NCI-H1930 (cell line): ENCODE results near the gene LSM5.
A peak's percentile ranks its signal among the peaks of the same experiment; 100 is the strongest.
"Not testable (repeated sequence)": the region's sequence is repeated elsewhere in the genome, so short reads cannot be mapped to it uniquely, and the experiment has no call there.

Source experiments
- DNase-seq, 2 experiments: peaks; one replicate each; lab custom pipeline; 2025; lab: John Stamatoyannopoulos, UW

The LSM5 gene

GRCh38 chr7:32502728-32503127 is 12.5 kb upstream of the LSM5 start:
- no peak for DNase-seq

- DNase-seq: no peak
Measured at GRCh38 chr7:32501522-32501921, 11.3 kb upstream of the LSM5 start.

DNA sequence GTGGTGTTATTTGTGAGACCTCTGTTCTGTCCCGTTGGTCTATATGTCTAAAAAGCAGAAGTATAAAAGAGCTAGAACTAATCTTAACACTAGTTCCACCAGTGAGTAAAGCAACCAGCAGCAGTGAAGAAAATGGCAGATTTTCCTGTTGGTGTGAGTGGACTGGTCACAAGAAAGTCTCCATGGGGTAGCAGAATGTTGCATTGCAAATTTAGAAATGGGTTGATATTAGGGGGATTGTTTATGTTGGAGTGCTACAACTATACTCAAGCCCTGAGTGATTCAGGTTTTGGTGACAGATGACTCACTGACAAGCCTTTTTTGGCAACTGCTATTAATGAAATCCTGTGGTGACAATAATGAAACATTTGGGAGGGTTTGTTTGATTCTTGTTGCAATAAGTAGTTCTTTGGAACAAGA is 10.8 kb upstream of the LSM5 start:
- DNase-seq: no peak

- not testable (repeated sequence) for DNase-seq
Measured at GRCh38 chr7:32500216-32500615, 10.0 kb upstream of the LSM5 start.

DNA sequence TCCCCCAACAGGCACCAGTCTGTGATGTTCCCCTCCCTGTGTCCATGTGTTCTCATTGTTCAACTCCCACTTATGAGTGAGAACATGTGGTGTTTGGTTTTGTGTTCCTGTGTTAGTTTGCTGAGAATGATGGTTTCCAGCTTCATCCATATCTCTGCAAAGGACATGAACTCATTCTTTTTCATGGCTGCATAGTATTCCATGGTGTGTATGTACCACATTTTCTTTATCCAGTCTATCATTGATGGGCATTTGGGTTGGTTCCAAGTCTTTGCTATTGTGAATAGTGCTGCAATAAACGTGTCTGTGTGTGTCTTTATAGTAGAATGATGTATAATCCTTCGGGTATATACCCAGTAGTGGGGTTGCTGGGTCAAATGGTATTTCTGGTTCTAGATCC is 9.6 kb upstream of the LSM5 start:
- not testable (repeated sequence) for DNase-seq

DNA sequence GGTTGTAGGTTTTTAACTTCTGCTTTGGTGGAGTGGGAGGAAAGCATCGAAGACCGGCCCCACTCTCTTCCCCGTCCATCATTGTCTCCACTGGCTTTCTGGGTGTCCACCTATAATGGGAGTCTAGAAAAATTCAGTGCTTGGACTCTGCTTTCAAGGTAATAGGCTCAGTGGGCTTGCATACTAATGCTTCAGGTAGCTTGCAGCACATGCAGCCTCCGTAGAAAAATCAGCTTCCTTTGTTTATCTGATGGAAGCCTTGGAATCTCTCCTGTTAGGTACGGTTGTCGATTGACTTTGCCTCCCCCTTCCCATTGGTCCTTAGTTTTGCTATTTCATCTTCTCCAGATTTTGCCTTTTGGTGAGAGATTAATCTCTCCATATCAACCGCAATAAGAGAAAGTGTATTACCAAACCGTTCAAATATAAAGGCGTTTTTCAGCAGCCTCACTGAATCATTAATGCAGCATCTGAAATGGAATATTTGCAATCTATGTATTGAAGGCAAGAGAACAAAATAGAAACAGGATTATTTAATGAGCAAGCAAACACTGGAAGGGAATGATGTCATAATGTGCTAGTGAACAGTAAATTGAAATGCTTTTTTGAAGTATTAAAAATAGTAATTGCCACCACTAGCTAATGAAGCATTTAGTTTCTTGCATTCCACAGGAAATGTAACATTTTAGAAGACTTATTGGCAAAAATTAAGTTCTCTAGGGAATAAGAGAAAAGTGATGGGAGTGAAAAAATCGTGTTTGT is 6.1 kb upstream of the LSM5 start:
- no peak for DNase-seq

DNA sequence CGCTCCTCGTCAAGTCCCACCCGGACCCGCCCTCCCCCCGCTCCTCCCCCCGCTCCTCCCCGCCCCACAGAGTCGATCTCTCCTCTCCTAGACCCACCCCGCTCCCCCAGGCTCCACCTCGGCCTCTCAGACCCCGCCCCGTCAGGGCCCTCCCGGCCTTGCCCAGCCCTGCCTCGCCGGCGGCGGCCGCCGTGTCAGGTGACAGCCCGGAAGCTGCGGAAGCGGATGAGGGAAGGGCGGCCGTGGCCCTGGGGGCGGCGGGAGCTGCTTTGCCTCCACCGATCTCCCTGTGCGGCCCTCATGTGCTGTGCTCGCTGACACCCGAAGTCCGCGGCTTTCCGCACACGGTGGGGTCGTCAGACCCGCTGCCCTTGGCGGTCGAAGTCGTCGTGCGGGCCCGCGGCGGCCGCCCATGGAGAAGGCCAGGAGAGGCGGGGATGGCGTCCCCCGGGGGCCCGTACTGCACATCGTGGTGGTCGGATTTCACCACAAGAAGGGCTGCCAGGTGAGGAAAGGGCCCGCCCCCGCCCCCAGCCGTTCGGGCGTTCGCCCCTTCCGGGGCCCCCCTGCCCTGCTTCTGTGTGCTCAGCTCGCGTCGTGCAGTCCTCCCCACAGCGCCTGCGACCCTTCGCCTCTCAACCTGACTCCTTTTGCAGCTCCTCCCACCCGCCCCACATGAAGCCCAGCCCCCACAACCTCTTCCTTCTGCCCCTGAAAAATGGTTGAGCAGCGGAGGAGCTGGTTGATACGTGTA is 5.3 kb upstream of the LSM5 start, which contains the start of gene AVL9:
TSS of gene AVL9 (plus strand) at position 192 of the 754 bp plus-strand sequence. CDS start at position 413, 221 bp downstream.
- DNase-seq: peak; percentile 89 to 92

DNA sequence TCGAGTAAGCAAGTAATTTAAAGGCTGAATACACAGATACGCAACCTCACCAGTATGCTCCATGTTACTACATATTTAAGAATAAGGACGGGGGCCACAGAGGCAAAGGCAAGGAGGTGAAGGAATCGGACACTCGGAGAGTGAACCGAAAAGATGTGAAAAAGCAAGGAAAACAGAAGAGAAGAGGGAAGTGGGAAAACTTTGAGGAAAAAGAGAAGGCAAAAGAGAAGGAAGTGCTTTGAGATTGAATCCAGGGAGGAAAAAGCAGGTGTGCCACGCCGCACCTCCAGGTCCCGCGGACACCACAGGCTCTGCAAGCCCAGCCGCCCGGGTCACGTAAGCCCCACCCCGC is 4.7 kb upstream of the LSM5 start:
- DNase-seq: no peak

- DNase-seq: no peak
Measured at GRCh38 chr7:32489788-32490126, 423 bp downstream of the LSM5 start.

- no peak for DNase-seq
Measured at GRCh38 chr7:32481921-32482320, 8.3 kb downstream of the LSM5 start.

DNA sequence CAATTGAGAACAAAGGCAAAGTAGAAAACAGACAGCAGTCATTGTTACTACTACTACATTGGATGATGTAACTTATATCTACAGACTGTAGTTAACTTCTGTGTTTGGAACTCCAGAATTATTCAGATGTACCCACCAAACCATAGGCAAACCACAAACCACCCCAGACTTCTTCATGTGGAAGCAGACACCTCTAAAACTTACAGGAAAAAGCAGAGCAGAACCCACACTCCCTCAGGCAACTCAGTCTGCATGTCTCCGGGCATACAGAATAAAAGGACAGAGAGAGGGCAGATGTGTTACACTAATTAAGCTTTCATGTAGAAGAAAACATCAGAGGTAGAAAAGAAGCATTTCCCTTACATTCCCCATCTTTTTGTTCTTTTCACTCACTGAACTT is 9.0 kb downstream of the LSM5 start:
- no peak for DNase-seq

DNA sequence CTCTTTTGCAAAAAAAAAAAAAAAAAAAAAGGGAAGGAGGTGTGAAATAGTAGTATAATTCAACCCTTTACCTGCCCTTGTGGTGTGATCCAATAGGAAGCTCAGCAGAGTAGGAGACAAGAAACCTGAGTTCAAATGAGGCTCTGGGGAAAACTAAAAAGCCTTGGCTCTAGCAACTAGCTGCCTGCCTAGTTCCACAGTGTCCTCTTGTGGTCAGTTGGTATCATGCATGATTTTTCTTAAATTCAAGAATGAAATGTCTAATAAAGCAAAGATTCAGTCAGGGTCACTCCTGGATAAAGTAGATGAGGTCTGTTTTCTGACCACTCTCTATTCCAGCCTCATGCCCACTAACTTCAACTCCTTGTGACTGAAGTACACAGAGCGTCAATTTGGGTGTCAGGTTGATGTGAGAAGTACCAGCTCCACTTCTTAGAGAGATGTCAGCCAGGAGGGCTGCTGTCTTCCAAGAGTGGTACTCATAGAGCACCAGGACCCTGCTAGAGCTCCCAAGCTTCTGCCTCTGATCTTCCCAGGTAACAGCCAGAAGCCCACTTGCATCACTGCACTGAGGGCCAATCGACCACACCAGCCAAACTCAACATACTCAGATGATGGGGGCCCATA is 10.5 kb downstream of the LSM5 start:
- DNase-seq: peak; percentile 8 to 33

GRCh38 chr7:32477649-32477980 is 12.6 kb downstream of the LSM5 start:
- DNase-seq: no peak

- DNase-seq: no peak
Measured at GRCh38 chr7:32476816-32477648, 13.1 kb downstream of the LSM5 start.

DNA sequence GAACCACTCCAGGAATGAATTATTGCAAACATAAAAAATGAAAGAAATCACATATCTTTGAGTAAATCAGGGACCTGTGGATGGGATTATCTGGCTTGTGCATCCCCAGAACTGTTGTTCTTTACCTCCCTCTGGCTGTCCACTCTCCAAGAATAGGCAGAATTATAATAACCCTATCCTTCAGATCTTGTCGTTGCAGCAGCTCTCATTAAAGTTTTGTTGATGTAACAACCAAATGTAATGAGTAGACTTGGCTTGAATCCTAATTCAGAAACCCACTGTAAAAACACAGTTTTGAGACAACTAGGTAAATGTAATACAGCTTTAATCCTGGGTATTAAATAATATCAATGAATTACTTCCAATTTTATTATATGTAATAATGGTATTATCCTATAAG is 16.2 kb downstream of the LSM5 start:
- DNase-seq: no peak

- no peak for DNase-seq
Measured at GRCh38 chr7:32472015-32472414, 18.2 kb downstream of the LSM5 start.

DNA sequence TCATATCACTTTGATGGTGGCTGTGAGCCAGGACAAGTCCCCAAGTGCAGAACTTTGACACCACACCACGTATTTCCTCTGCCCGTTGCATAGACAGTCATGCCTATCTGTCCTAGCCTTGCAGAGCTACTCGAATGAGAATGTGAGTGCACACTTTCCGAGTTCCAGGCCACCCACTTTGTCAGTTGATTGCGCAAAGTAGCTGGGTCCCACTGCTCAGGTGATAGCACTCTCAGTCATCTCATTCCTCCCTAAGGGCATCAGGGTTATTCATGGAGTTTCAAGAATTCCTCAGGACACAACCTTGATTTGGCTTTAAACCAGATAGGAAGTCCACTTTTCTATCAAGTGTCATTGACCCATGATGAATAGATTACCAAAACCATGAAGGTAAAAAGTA is 19.3 kb downstream of the LSM5 start:
- DNase-seq: no peak

GRCh38 chr7:32470004-32470403 is 20.2 kb downstream of the LSM5 start:
- not testable (repeated sequence) for DNase-seq

- DNase-seq: not testable (repeated sequence)
Measured at GRCh38 chr7:32464641-32465416, 25.4 kb downstream of the LSM5 start.

GRCh38 chr7:32462977-32463376 is 27.2 kb downstream of the LSM5 start:
- DNase-seq: no peak

DNA sequence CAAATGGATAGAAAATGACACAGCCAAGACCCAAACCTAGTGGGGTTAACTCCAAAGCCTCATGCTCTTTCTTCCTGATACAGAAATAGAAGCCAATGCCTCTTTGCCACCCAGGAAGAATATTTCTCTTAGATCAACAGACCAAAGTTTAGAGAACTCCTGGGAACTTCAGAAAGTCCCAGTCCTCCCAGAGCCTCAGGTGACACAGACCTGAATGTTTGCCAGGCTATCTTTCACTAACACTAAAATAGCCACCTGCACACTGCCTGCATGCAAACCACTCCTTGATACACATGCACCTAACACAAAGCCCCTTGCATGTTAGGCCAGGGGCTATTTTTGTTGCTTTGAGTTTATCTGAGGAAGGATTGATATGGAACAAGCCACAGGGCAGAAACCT is 27.7 kb downstream of the LSM5 start:
- DNase-seq: no peak

- DNase-seq: no peak
Measured at GRCh38 chr7:32461484-32461883, 28.7 kb downstream of the LSM5 start.
